ENCODE results near the gene PCDHGA4. TPM values are rescaled to one million over a fixed set of nuclear protein-coding genes. Genes with fewer than 3 reads are reported as not detected.
"Not testable (repeated sequence)": the region's sequence is repeated elsewhere in the genome, so short reads cannot be mapped to it uniquely, and the experiment has no call there.

The PCDHGA4 gene
- total and polyA plus RNA-seq, 2 donors (not counting 1 experiment from before 2014, with no cell fraction given), result 0.13 to 1.1 TPM

- H3K4me2 ChIP-seq (replicated peaks; ENCODE audit: low read depth, low read length, poor library complexity, severe bottlenecking), result not testable (repeated sequence)
Measured at GRCh38 chr5:141397756-141398551, 43.1 kb downstream of the PCDHGA4 start, which contains the start of gene PCDHGB5. PCDHGB5 (plus strand) TSS chr5:141397947; CDS start chr5:141398128, 181 bp downstream.

More at GRCh38 chr5:141397756-141398551, 43.1 kb downstream of the PCDHGA4 start, which contains the start of gene PCDHGB5:
- Histone ChIP-seq H3K4me3 (ENCODE audit: control extremely low read depth in 1 of 5, extremely low read depth in 1 of 5, insufficient read depth in 1 of 5, low read depth in 2 of 5, low read length in 4 of 5) (peak within 1 kb of the TSS in 1 of 5 experiments; percentile 36), H3K9me3 (ENCODE audit: control extremely low read depth in 1 of 3, control insufficient read depth in 2 of 3, insufficient read depth in 1 of 3, low read length in 2 of 3) (peaks cover 0 to 52% (median 29%) of the 10 kb centered on the region in 3 donors), H3K27me3 (replicated peaks in 1 of 4; ENCODE audit: control extremely low read depth in 1 of 4, control insufficient read depth in 3 of 4, insufficient read depth in 4 of 4, low read length in 3 of 4) (peaks cover 0 to 52% (median 35%) of the 10 kb centered on the region in 4 experiments)
- CTCF ChIA-PET, result interaction anchor here (0.6 to 1.8 kb wide), 6 partner anchors 16 to 1201 kb away, joined by 3 to 7 read pairs (median 4); partner anchors contain the start of gene PCDHGA12
- H2AFZ ChIP-seq (ENCODE audit: insufficient read depth, low read depth, low read length, poor library complexity, severe bottlenecking); H3K4me1 ChIP-seq (ENCODE audit: control insufficient read depth in 2 of 2, insufficient read depth in 2 of 2, low read length in 2 of 2); H3K79me2 ChIP-seq (ENCODE audit: control insufficient read depth, insufficient read depth, low read length); POLR2A ChIA-PET; intact Hi-C loops (cut with micrococcal nuclease); H3K27ac Mint-ChIP-seq; H4K20me1 ChIP-seq (ENCODE audit: control insufficient read depth, insufficient read depth, low read length, poor library complexity, severe bottlenecking); H3K4me1 Mint-ChIP-seq; H3K36me3 ChIP-seq (replicated peaks in 1 of 2; ENCODE audit: control extremely low read depth in 1 of 2, control insufficient read depth in 1 of 2, extremely low read depth in 1 of 2, insufficient read depth in 2 of 2, low read length in 1 of 2); H3K27ac ChIP-seq (ENCODE audit: low read length in 2 of 2); H3K9ac ChIP-seq (ENCODE audit: low read length): not testable (repeated sequence)
- Mint-ChIP-seq H3K27me3 (peaks cover 49% of the 10 kb centered on the region), H3K4me3 (peak within 1 kb of the TSS; percentile 73), H3K9me3 (ENCODE audit: insufficient read depth) (peaks cover 15% of the 10 kb centered on the region)
- TF ChIP-seq CTCF (IDR thresholded peaks at IDR 0.05), result peak; percentile 35
- ATAC-seq (ENCODE audit: low read depth), result peak; percentile 87
- peak; percentile 43 for DNase-seq
- WGBS (ENCODE audit: insufficient coverage), result 16% methylated on average over 15 of the region's 43 CpGs
